Non-pigmented ciliary epithelial cell (primary cell): ENCODE data around the gene TRPM4.
"Not testable (repeated sequence)": the region's sequence is repeated elsewhere in the genome, so short reads cannot be mapped to it uniquely, and the experiment has no call there.

ENCODE experiments used
- DNase-seq: peaks from one replicate; pipeline ENCODE4 v3.0.0-alpha.2; 2010; ENCODE audit warnings: low read depth

Gene TRPM4

GRCh38 chr19:49127225-49127624 is 30.4 kb upstream of the TRPM4 start:
- not testable (repeated sequence) for DNase-seq

DNA sequence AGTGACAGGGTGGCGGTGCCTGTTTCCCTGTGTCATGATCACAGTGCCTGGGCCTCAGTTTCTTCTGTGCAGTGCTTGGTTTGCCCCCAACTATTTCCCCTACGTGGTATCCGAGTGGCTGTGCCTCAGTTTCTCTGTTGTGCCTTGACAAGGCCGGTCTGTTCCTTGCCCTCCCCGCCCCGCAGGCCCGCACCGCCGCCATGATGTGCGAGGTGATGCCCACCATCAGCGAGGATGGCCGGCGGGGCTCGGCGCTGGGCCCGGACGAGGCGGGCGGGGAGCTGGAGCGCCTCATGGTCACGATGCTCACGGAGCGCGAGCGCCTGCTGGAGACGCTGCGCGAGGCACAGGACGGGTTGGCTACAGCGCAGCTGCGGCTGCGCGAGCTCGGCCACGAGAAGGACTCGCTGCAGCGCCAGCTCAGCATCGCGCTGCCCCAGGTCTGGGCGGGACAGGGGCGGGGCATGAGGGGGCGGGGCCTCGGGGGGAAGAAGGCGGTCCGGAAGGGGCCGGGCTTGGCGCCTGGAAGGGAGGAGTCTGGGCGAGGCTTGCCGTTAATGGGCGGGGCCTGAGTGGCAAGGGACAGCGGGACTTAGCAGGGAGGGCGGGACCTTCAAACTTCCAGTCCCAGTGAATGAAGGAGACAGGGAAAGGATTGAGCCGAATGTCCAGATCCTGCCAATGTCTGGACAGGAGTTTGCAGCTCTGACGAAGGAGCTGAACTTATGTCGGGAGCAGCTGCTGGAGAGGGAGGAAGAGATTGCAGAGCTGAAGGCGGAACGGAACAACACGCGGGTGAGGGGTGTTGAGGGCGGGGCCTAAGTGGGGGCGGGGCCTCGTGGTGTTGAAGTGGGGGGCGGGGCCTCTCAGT is 29.7 kb upstream of the TRPM4 start:
- DNase-seq = peak; percentile 78

- no peak for DNase-seq
These were observed 28.9 kb upstream of the TRPM4 start for GRCh38 chr19:49128545-49129237.

DNA sequence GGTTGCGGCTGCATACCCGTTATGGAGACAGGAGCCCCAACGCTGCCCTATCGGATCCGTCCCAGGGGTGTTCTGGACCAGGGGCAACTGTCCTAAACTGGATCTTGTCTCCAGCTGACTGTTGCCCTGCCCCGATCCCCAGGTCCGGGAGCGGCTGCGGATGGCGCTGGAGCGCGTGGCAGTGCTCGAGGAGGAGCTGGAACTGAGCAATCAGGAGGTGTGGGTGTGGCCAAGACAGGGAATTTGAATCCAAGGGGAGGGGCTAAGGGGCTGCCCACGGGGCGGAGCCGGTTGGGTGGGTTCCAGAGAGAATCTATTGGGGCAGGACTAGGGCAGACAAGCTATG is 28.4 kb upstream of the TRPM4 start:
- no peak for DNase-seq

- no peak for DNase-seq
These were observed 27.3 kb upstream of the TRPM4 start for GRCh38 chr19:49130325-49130724.

DNA sequence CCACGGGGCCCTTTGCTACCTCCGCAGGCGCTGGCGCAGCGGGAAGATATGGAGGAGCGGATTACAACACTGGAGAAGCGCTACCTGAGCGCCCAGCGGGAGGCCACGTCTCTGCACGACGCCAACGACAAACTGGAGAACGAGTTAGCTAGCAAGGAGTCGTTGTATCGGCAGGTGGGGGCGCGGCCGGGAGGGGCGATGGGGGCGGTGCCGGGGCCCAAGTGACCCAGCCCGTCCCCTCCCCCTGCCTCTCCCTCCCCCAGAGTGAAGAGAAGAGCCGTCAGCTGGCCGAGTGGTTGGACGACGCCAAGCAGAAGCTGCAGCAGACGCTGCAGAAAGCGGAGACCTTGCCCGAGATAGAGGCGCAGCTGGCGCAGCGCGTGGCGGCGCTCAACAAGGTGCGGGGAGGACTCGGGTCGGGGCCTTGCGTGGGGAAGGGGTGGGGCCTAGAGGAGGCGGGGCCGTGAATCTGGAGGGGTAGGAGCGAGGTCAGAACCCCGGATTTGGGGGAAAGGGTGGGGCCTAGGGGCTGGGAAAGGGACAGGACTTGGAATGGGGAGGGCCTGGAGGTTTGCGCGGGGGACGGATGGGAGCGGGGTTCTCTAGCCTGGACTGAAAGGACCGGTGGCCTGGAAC is 24.5 kb upstream of the TRPM4 start:
- no peak for DNase-seq

DNA sequence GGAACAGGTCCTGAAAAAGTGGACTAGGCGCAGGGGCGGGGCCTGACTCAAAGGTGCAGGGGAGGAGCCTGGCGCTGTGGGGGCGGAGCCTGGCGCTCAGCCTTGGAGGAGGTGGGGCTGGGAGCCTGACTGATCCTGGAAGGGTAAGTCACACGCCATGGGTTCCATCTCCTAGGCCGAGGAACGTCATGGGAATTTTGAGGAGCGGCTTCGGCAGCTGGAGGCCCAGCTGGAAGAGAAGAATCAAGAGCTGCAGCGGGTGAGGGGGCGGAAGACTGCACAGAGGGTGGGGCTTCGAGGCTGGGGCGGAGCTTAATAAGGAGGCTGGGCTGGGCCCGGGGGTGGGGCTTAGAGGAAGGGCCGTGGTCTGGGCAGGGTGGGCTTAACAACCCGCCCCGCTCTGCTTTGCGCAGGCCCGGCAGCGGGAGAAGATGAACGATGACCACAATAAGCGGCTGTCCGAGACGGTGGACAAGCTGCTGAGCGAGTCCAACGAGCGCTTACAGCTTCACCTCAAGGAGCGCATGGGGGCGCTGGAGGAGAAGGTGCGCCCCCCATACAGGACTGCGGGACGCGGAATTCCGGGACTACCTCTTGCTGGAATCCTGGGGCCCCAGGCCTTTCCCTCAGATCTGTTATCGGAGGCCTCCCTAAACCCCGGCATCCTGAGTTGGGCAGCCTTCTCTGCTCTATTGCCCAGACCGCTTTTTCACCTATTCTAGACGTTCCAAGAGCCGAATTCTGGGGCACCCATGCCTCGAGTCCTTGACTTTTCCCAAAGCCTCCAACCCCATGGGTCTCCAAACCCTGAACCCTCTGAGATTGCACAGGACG is 23.8 kb upstream of the TRPM4 start:
- DNase-seq = no peak

GRCh38 chr19:49135686-49136085 is 21.9 kb upstream of the TRPM4 start:
- DNase-seq = no peak

DNA sequence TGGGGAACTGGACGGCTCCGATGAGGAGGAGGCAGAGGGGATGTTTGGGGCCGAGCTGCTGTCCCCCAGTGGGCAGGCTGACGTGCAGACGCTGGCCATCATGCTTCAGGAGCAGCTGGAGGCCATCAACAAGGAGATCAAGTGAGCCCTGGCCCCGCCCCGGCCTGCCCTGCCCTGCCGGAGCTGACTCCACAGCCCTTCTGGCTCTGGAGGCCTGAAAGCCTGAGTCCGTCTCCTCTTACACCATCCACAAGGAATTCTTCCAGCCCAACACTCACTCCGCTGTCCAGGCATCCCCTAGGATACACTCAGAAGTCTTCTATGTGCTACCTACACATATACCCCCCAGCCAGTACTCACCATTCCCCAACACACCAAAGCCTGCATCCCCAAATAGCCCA is 20.8 kb upstream of the TRPM4 start:
- DNase-seq = no peak

DNA sequence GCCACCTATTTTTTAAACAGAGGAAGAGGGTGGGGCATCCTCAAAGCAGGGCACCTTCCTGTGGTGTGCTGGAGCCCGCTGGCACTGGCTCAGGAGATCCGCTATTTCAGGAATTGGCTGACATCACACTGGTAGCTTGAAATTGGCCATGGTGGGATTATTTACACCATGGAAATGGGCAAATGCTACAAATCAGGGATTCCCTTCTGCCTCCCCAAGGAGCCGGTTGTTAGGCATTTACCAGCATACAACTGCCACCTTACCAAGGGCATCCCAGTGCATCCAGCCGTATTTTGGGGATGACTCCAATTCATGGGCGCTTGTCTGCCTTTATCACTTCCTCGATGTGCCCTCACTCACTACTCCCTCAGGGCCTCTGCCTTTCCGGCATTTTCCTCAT is 16.6 kb upstream of the TRPM4 start:
- no peak for DNase-seq

DNA sequence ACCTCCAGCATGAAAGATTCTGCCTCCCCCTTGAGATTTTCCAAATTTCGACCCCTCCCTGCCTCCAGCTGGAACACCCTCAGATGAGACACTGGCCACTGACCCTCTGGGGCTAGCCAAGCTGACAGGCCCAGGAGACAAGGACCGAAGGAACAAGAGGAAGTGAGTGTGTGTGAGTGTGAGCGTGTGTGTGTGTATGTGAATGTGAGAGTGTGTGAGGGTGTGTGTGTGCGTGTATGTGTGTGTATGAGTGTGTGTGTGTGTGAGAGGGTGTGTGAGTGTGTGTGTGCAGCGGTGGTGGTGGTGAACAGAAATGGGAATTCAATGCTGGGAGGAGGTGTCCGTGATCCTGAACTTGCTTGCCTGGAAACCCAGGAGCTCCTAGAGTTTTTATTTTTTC is 16.2 kb upstream of the TRPM4 start:
- no peak for DNase-seq

- no peak for DNase-seq
These were observed 14.7 kb upstream of the TRPM4 start for GRCh38 chr19:49142866-49143335.

- no peak for DNase-seq
These were observed 11.8 kb upstream of the TRPM4 start for GRCh38 chr19:49145573-49146407.

GRCh38 chr19:49146408-49146770 is 11.2 kb upstream of the TRPM4 start:
- not testable (repeated sequence) for DNase-seq

DNA sequence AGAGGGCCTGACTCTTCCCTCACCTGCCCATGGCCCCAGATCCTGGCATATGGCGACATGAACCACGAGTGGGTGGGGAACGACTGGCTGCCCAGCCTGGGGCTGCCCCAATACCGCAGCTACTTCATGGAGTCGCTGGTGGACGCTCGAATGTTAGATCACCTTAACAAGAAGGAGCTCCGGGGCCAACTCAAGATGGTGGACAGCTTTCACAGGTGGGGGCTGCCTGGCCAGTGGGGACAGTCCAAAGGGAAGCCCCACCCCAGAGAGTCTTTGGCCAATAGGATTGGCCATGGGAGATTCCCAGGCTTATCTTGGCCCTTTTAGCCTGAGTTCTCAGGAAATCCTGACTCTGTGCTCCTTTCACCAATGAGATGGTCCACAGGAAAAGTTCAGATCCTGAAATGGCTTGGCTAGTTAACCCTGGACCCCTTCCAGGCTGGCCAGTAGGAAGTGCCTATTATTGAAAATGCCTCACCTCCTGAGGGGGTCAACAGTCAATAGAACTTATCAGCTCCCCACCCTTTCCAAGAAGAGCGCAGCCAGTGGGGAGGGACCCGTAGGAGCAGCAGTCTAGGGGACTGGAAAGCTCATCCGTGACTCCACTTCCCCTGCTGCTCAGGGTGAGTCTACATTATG is 9.4 kb upstream of the TRPM4 start:
- no peak for DNase-seq

DNA sequence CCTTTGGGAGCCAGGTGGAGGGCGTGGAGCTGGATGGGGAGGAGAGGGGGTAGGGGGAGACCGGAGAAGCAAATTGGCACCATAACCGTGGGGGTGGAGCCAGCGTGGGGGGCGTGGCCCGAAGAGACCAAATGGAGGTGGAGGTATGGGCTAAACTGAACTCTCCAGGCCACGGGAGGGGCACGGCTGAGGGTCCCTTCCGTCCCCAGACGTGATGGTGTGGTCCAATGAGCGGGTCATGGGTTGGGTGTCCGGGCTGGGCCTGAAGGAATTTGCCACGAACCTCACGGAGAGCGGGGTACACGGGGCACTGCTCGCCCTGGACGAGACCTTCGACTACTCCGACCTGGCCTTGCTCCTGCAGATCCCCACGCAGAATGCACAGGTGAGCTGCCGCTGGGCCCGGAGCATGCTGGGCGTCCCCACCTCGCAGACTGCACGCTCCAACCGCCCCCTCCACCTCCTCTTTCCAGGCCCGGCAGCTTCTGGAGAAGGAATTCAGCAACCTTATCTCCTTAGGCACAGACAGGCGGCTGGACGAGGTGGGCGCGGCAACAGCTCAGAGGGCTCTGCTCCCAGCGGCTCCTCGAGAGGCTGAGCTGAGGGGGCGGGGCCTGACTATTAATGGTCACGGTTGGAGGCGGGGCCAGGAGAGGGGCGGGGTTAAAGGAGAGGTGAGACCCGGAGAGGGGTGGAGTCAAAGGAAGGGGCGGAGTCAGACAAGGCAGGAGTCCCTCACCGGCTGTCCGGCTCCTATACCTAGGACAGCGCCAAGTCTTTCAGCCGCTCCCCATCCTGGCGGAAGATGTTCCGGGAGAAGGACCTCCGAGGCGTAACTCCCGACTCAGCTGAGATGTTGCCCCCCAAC is 8.6 kb upstream of the TRPM4 start:
- DNase-seq = no peak

GRCh38 chr19:49149652-49150105 is 7.9 kb upstream of the TRPM4 start:
- DNase-seq = no peak

DNA sequence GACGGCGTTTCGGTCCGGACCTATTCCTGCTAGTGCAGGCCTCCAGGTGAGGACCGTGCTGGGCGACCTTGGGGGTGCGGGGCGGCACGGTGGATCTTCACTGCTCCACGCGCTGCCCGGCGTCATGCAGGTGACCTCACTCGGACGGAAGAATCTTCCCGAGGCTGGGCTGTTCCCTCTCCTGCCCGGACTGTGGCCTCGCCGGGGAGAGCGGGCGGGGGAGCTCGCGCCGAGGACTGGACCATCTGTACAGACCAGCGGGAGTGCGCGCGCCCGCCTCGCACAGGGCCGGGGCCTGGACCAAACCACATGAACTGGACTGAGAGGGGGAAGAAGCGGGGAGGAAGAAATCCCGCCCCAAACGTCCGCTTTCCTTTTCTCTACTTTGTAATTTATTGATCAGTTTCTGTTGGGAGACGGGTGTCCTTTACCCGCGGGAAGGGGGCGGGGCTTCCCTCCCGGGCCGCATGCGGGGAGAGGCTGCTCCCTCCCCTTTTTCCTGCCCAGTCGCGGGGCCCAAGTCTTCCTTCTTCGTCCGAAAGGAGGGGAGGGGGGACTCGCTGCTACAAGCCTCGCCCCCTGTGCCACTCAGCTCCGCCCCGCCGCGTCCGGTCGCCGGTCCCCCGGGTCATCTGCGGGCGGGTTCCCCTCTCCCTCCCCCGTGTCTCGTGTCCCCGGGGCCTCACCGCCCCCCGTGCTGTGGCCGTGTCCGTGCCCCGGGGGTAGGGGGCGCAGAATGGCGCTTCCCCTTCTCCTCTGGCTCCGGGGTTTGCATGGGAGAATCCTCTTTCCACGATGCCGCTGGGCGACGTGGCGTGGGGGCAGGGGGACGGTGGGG is 7.3 kb upstream of the TRPM4 start:
- DNase-seq = no peak

- no peak for DNase-seq
These were observed 6.7 kb upstream of the TRPM4 start for GRCh38 chr19:49150944-49151243.
